ENCODE data around the gene ANK3.

Gene ANK3

DNA sequence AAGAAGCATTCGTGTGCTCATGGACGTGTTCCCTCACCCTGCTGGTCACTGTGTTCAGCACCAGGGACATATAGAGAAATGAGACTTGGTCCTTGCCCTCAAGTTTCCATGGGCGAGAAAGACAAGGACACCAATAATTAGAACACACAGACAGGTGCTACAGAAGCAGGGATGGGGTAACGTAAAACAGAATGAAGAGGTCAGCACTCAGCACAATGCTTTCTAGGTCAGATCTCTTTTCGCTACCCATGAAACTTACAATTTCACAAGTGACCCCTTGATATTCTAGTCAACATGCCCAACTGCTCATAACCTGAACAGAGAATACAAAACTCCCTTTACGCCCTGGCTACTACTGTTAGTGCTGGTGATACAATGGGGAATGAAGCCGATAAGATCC, 6.0 kb upstream of the ANK3 start:
- TF ChIP-seq, protein P1, sequence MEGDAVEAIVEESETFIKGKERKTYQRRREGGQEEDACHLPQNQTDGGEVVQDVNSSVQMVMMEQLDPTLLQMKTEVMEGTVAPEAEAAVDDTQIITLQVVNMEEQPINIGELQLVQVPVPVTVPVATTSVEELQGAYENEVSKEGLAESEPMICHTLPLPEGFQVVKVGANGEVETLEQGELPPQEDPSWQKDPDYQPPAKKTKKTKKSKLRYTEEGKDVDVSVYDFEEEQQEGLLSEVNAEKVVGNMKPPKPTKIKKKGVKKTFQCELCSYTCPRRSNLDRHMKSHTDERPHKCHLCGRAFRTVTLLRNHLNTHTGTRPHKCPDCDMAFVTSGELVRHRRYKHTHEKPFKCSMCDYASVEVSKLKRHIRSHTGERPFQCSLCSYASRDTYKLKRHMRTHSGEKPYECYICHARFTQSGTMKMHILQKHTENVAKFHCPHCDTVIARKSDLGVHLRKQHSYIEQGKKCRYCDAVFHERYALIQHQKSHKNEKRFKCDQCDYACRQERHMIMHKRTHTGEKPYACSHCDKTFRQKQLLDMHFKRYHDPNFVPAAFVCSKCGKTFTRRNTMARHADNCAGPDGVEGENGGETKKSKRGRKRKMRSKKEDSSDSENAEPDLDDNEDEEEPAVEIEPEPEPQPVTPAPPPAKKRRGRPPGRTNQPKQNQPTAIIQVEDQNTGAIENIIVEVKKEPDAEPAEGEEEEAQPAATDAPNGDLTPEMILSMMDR (IDR thresholded peaks at IDR 0.05; ENCODE audit: low read depth, low read length, missing control alignments): no peak
- no peak overlapping the region for H3K4me3 ChIP-seq (ENCODE audit: low read depth, low read length)
- in situ Hi-C loops (cut with HindIII; ENCODE audit: low sequenced_read_pairs): loop anchor here (5.0 kb wide), 1 partner anchor 103 kb away; no protein-coding TSS in a partner anchor
- no peak for DNase-seq (ENCODE audit: low read depth)

DNA sequence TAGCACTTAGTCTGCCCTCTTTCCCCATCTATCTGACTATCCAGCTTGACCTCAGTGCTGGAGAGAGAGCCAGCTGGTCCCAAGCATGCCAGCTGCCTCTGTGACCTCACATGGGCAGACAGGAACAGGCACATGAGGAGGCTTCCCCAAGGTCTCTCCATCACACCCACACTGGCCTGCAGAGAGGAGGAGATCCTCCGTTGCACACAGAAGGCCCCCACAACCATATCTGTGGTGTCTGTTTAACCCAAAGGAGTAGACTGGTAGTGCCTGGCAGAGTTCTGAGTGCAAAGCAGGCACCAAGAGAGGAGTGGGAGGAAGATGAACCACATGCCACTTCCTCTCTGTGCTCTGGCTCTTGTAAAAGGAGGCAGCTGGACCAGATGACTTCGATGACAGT, 4.8 kb upstream of the ANK3 start:
- no peak for DNase-seq (ENCODE audit: low read depth)
- TF ChIP-seq, protein P1 (IDR thresholded peaks at IDR 0.05; ENCODE audit: low read depth, low read length, missing control alignments): no peak
- in situ Hi-C loops (cut with HindIII; ENCODE audit: low sequenced_read_pairs): no loop called here

DNA sequence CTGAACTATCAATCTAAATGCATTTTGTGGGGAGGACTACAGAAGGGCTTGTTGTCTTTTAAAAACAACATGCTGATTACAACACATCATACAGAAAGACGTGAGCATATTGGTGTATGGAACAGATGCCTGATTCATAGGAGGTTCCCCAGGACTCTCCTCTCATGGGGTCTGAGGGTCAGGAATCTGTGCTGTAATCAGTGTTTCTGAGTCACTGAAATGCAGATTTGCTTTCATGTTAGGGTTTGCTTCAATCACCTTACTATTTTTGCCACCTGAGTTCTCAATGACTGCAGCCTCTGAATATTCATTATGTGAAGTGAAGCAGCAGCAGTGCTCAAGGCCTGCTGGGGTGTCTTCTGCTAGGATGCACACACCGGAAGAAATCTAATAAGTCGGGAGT, 550 bp upstream of the ANK3 start:
- H3K4me3 ChIP-seq (ENCODE audit: low read depth, low read length): no peak overlapping the region
- TF ChIP-seq, protein P1 (IDR thresholded peaks at IDR 0.05; ENCODE audit: low read depth, low read length, missing control alignments): no peak
- in situ Hi-C loops (cut with HindIII; ENCODE audit: low sequenced_read_pairs): no loop called here
- no peak for DNase-seq (ENCODE audit: low read depth)

More for the DNA sequence above, 4.8 kb upstream of the ANK3 start:
- H3K4me3 ChIP-seq (ENCODE audit: low read depth, low read length): no peak overlapping the region

DNA sequence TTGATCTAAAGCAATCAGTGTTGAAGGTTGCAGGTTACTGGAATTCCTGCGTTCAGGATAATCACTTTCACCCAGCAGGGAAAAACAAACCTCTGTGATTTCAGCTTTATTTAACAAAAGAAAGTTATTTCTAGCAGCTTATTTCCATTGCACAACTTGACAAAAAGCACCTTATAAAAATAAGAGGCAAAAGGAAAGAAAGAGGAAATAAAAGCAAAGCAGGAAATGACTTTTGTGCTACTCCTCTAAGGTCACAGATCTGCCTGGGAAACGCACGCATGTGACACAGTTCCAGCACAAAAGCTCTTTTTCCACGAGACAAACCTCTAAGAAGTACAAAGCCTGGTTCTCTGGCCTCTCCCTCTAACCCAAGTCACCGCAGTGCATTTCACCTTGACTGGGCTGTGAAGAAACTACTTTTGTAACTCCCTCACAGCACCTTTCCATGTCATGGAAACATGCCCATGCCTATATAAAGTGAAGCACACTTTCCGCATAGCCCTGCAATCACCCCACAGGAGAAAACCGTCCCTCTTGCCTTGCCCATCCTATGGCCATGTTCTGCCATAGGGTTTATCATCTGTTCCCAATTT, 870 bp downstream of the ANK3 start:
- in situ Hi-C loops (cut with HindIII; ENCODE audit: low sequenced_read_pairs): no loop called here
- no peak overlapping the region for H3K4me3 ChIP-seq (ENCODE audit: low read depth, low read length)
- no peak for DNase-seq (ENCODE audit: low read depth)
- TF ChIP-seq, protein P1 (IDR thresholded peaks at IDR 0.05; ENCODE audit: low read depth, low read length, missing control alignments): no peak

DNA sequence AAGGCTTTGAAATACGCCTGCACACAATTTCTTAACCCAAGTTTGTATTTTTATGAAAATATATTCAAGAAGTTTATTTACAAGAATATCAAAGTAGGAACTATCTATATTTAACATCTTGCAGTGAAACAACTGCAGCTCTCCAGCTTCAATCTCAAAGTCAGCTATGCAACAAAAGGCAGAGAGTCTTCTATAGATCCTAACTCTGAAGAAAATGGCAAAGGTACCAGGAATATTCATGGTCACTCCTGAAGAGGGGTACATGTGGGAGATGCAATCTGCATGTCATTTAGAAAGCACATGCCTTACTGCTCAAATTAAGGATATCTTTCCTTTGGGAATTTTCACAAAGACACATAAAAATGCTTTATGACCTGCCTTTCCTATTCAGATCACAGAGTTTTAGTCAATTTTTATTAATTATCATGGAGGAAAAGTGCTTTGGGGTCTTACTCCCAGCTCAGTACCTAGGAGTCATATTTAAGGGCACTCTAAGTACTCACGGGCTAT, 1.5 kb downstream of the ANK3 start:
- no peak overlapping the region for H3K4me3 ChIP-seq (ENCODE audit: low read depth, low read length)
- in situ Hi-C loops (cut with HindIII; ENCODE audit: low sequenced_read_pairs): no loop called here
- TF ChIP-seq, protein P1 (IDR thresholded peaks at IDR 0.05; ENCODE audit: low read depth, low read length, missing control alignments): no peak
- no peak for DNase-seq (ENCODE audit: low read depth)

DNA sequence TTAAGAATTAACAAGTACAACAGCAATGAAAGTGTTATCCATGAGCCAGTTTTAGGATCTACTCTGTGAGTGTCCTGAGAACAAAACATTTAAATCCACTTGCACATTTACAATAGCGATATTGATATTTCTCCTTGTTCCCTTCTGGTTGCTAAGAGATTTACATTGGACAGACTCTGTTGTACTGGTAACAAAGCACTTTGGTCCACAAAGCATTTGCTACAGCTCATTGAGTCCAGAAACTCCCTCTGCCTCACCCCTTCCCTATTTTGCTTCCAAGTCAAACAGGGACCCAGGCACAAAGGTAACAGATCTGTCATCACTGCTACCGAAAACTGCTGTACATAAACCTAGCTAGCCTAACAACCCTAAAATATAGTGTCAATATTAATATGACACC, 2.1 kb downstream of the ANK3 start:
- DNase-seq (ENCODE audit: low read depth): no peak
- in situ Hi-C loops (cut with HindIII; ENCODE audit: low sequenced_read_pairs): no loop called here
- H3K4me3 ChIP-seq (ENCODE audit: low read depth, low read length): no peak overlapping the region
- TF ChIP-seq, protein P1 (IDR thresholded peaks at IDR 0.05; ENCODE audit: low read depth, low read length, missing control alignments): no peak

All from astrocyte of the cerebellum (primary cell).